Upper lobe of left lung (tissue), 4 donors: ENCODE data around the gene ATXN7L1.

Experiments
- CTCF ChIP-seq, 6 experiments: fragments of 450-650 bp in 4 of 6; fragments of 200-600 bp in 2 of 6; sonication (generic) in 2 of 6; IDR thresholded peaks; one replicate each; pipeline ENCODE4 v1.5.1; 2016 to 2019; ENCODE audit warnings: antibody characterized with exemption in 6 of 6
- POLR2A ChIP-seq, 4 donors: fragments of 450-650 bp; IDR thresholded peaks; one replicate each; pipeline ENCODE4 v1.5.1; 2016 to 2017; ENCODE audit warnings: antibody characterized with exemption in 4 of 4, mild to moderate bottlenecking in 2 of 4
- POLR2AphosphoS5 ChIP-seq, 2 donors: sonication (generic); formaldehyde crosslinking; IDR thresholded peaks; one replicate each; pipeline ENCODE4 v1.5.1; 2017; ENCODE audit warnings: antibody characterized with exemption in 2 of 2

DNA sequence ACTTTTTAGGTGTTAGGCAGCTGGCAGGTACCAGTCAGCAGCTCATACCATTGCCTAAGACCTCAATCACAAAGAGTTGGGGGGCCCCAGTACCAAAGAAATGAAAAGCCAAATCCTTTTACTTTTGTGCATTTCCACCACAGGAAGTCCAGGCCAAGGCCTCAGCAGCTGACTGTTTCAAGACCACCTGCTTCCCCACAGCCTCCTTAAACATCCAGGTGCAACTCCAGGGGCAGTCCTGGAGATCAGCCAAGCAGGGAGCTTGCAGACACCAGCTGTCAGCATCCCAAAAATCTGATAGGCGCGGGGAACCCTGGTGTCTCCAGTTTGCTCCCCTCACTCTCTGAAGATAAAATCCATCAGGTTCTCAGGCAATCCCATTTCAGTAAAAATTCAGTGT is 203.6 kb downstream of the ATXN7L1 start:
- no peak for TF ChIP-seq CTCF (IDR thresholded peaks at IDR 0.05)
- TF ChIP-seq POLR2A (IDR thresholded peaks at IDR 0.05) = no peak
- TF ChIP-seq POLR2AphosphoS5 (IDR thresholded peaks at IDR 0.05) = no peak
